K562 (cell line): ENCODE results near the gene SLC17A1. TPM values are rescaled to one million over a fixed set of nuclear protein-coding genes. Genes with fewer than 3 reads are reported as not detected.

ENCODE experiments used
- ATAC-seq: fragments of 200-7000 bp; cut with Tn5 transposase; 3 replicates; pipeline ENCODE4 v1.9.1; 2020; ENCODE audit warnings: moderate library complexity
- BruUV-seq: library from RNA; stranded (reverse); fragments of 400-500 nt; replicated peaks from 2 replicates; lab custom pipeline; 2021; lab: Mats Ljungman, UMichigan
- CTCF ChIA-PET: fragments of 300-600 bp; formaldehyde crosslinking; extraction: SDS; loops from one replicate; lab custom pipeline; 2021; ENCODE audit warnings: low intra/inter-chr PET ratio; lab: Yijun Ruan, JAX
- POLR2A ChIA-PET: fragments of 300-600, 350-650 bp; sonication (Branson Sonifier 250); formaldehyde crosslinking; extraction: SDS; loops from one replicate; lab custom pipeline; 2021; ENCODE audit warnings: antibody characterized with exemption, inconsistent platforms; lab: Yijun Ruan, JAX
- DNase-seq, 4 experiments: peaks; one replicate each; pipeline versions ENCODE4 v3.0.0 to v3.0.0-alpha.2; 2011 to 2018; ENCODE audit warnings: low spot score in 3 of 4, mixed read lengths in 3 of 4; ENCODE audit errors: extremely low read depth in 1 of 4
- FAIRE-seq: peaks from 2 replicates; lab custom pipeline; 2011; peaks lifted over from hg19 to GRCh38; lab: Jason Lieb, UNC
- H2AFZ ChIP-seq: 2 replicates; pipeline ENCODE4 v1.6.0; 2011; ENCODE audit warnings: low read depth, low read length, control low read depth, inconsistent platforms
- H3K27ac ChIP-seq: fragments of 200-600 bp; 3 replicates; pipeline ENCODE4 v1.8.0; 2011; ENCODE audit warnings: low read depth, mild to moderate bottlenecking, control low read depth, inconsistent platforms, low read length, moderate library complexity, mixed read lengths; ENCODE audit errors: extremely low read depth
- H3K27me3 ChIP-seq, 2 experiments: fragments of 300-600 bp in 1 of 2; 2 replicates in 1 of 2; 3 replicates in 1 of 2; pipeline versions ENCODE4 v1.6.0 to v1.8.0; 2011; ENCODE audit warnings: inconsistent platforms in 2 of 2, low read length in 2 of 2, mild to moderate bottlenecking in 1 of 2, mixed read lengths in 1 of 2, moderate library complexity in 1 of 2; ENCODE audit not compliant: control insufficient read depth in 2 of 2, insufficient read depth in 2 of 2
- H3K36me3 ChIP-seq: fragments of 300-600 bp; 3 replicates; pipeline ENCODE4 v1.8.0; 2011; ENCODE audit warnings: mild to moderate bottlenecking, low read length, inconsistent platforms; ENCODE audit not compliant: control insufficient read depth, insufficient read depth
- H3K4me1 ChIP-seq, 2 experiments: fragments of 200-600 bp in 1 of 2; replicated peaks in 1 of 2; 2 replicates in 1 of 2; 3 replicates in 1 of 2; pipeline versions ENCODE4 v1.5.1 to v1.8.0; 2011; ENCODE audit warnings: inconsistent platforms in 2 of 2, low read length in 2 of 2, mild to moderate bottlenecking in 1 of 2, mixed read lengths in 1 of 2, moderate library complexity in 1 of 2; ENCODE audit not compliant: control insufficient read depth in 2 of 2, insufficient read depth in 2 of 2
- H3K4me2 ChIP-seq: 2 replicates; pipeline ENCODE4 v1.6.1; 2011; ENCODE audit warnings: low read length, control low read depth, inconsistent platforms, mixed read lengths; ENCODE audit not compliant: insufficient read depth
- H3K4me3 ChIP-seq: fragments of 200-600 bp; sonication (generic), shearing (Covaris generic); 2 replicates; pipeline ENCODE4 v1.5.1; 2016; ENCODE audit warnings: control low read depth, inconsistent platforms
- H3K79me2 ChIP-seq: fragments of 200-600 bp; 3 replicates; pipeline ENCODE4 v1.8.0; 2011; ENCODE audit warnings: low read length, inconsistent platforms; ENCODE audit not compliant: control insufficient read depth, insufficient read depth
- H3K9ac ChIP-seq, 2 experiments: 2 replicates each; pipeline versions ENCODE4 v1.6.0 to v1.6.1; 2011; ENCODE audit warnings: low read depth in 2 of 2, low read length in 2 of 2, control low read depth in 1 of 2, inconsistent platforms in 1 of 2, mild to moderate bottlenecking in 1 of 2, mixed read lengths in 1 of 2; ENCODE audit not compliant: insufficient read depth in 1 of 2
- H3K9me1 ChIP-seq: one replicate; pipeline ENCODE4 v1.6.0; 2011; ENCODE audit warnings: inconsistent platforms, mild to moderate bottlenecking, low read length, moderate library complexity; ENCODE audit not compliant: control insufficient read depth, insufficient read depth
- H3K9me3 ChIP-seq: replicated peaks from 2 replicates; pipeline ENCODE4 v1.5.1; 2011; ENCODE audit warnings: low read depth, low read length, inconsistent platforms; ENCODE audit not compliant: control insufficient read depth, insufficient read depth
- H4K20me1 ChIP-seq: replicated peaks from 2 replicates; pipeline ENCODE4 v1.6.1; 2011; ENCODE audit warnings: low read length, inconsistent platforms, mixed read lengths; ENCODE audit not compliant: control insufficient read depth, insufficient read depth
- DMBX1 ChIP-seq: fragments of 250-450 bp; sonication (Bioruptor Pico); IDR thresholded peaks from 2 replicates; pipeline ENCODE4 v1.8.0; 2022; ENCODE audit warnings: inconsistent platforms, mild to moderate bottlenecking, moderate library complexity, borderline replicate concordance
- SRSF3 ChIP-seq: fragments of 200-400 bp; formaldehyde crosslinking; IDR thresholded peaks from 2 replicates; pipeline ENCODE4 v1.6.1; 2016; ENCODE audit warnings: mild to moderate bottlenecking, low read length, moderate library complexity; ENCODE audit not compliant: insufficient read depth
- in situ Hi-C: fragments of 300-500 bp; cut with MboI; formaldehyde crosslinking; loops from 4 replicates; pipeline ENCODE4 v1.15.0; 2018; ENCODE audit warnings: inconsistent platforms, mixed read lengths
- intact Hi-C: fragments of 100-400 bp; cut with micrococcal nuclease; formaldehyde crosslinking; loops from 2 replicates; pipeline ENCODE4 v1.14.2; 2022
- polyA plus RNA-seq, 8 experiments: library from polyadenylated mRNA; depleted of rRNA in 4 of 8; stranded (reverse) in 5 of 8; unstranded in 3 of 8; fragments of >200 nt; fragmentation: Nextera tagmentation in 2 of 8; fragmentation: Illumina TruSeq in 1 of 8; extraction: Ambion mirVana in 2 of 8; extraction: Trizol in 1 of 8; gene quantifications; 2 replicates each; pipeline versions ENCODE4 v1.2.1 to v1.2.3, GENCODE V29; 2011 to 2014; ENCODE audit warnings: inconsistent platforms in 1 of 8, missing spikeins in 1 of 8
- total RNA-seq, 7 experiments: library from RNA; depleted of rRNA in 6 of 7; stranded (reverse); fragments of >200 nt in 6 of 7; fragmentation: Illumina TruSeq in 2 of 7; extraction: Trizol in 2 of 7; gene quantifications; 2 replicates each; pipeline versions ENCODE4 v1.2.1 to v1.2.3, GENCODE V29; 2011 to 2021; ENCODE audit warnings: low replicate concordance in 1 of 7
- TF ChIP-seq, protein P1 (sequence below): fragments of 450-650 bp; IDR thresholded peaks from 2 replicates; pipeline ENCODE4 v1.6.1; 2016; ENCODE audit warnings: mild to moderate bottlenecking

Gene SLC17A1
- total and polyA plus RNA-seq, 9 of the 15 experiments (the other 6 are each of a cell fraction or from before 2014, with no cell fraction given), result not detected

DNA sequence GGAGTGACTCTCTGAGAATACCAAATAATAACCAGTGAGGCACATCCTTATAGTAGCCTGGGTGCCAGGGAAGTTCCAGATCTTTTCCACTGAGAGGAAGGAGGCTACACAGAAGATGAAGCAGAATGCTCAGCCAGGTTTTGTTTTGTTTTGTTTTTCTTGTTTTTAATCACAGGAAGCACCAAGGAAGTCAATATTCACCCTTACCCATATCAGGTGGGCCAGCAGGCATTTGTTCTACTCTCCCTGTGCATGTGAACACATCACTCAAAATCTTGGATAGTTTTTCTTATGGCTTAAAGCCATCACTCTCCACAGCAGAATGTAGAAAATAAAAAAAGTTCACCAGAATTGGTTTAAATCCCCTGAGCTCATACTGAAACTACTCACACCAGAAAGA lies 10.5 kb downstream of the SLC17A1 start:
- FAIRE-seq, result no peak
- intact Hi-C loops, result no loop called here
- no peak overlapping the region for H2AFZ ChIP-seq
- TF ChIP-seq SRSF3 (no peak), DMBX1 (CRISPR knock-in tag) (no peak)
- TF ChIP-seq, protein P1, sequence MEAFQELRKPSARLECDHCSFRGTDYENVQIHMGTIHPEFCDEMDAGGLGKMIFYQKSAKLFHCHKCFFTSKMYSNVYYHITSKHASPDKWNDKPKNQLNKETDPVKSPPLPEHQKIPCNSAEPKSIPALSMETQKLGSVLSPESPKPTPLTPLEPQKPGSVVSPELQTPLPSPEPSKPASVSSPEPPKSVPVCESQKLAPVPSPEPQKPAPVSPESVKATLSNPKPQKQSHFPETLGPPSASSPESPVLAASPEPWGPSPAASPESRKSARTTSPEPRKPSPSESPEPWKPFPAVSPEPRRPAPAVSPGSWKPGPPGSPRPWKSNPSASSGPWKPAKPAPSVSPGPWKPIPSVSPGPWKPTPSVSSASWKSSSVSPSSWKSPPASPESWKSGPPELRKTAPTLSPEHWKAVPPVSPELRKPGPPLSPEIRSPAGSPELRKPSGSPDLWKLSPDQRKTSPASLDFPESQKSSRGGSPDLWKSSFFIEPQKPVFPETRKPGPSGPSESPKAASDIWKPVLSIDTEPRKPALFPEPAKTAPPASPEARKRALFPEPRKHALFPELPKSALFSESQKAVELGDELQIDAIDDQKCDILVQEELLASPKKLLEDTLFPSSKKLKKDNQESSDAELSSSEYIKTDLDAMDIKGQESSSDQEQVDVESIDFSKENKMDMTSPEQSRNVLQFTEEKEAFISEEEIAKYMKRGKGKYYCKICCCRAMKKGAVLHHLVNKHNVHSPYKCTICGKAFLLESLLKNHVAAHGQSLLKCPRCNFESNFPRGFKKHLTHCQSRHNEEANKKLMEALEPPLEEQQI, result no peak
- TF ChIP-seq, all 486 proteins: peak for 0
- ATAC-seq, result no peak
- Histone ChIP-seq H3K36me3 (no peaks in the 10 kb centered on the region), H3K4me2 (no peak overlapping the region), H3K27ac (no peak overlapping the region), H4K20me1 (no peaks in the 10 kb centered on the region), H3K4me3 (no peak overlapping the region), H3K79me2 (no peaks in the 10 kb centered on the region), H3K4me1 (no peaks in the 10 kb centered on the region), H3K27me3 (peaks cover 2 to 8% of the 10 kb centered on the region in 2 experiments; a peak in 2 of 5 replicates), H3K9me1 (no peaks in the 10 kb centered on the region), H3K9me3 (no peaks in the 10 kb centered on the region), H3K9ac (no peak overlapping the region)
- ChIA-PET CTCF (no interaction called here), POLR2A (no interaction called here)
- in situ Hi-C loops, result no loop called here
- no peak for DNase-seq
- BruUV-seq, result no TSS peak
